SK-N-SH treated with all-trans-retinoic acid at 6 μM for 48 hours (cell line): ENCODE results near the gene SH2D1B.

Experiments
- ARNTL ChIP-seq: fragments of 450-650 bp; formaldehyde crosslinking; IDR thresholded peaks from 2 replicates; pipeline ENCODE4 v1.5.0; 2020; ENCODE audit warnings: low read depth, mild to moderate bottlenecking, moderate library complexity, borderline replicate concordance
- CSDC2 ChIP-seq: fragments of 250-450 bp; sonication (Bioruptor Pico); IDR thresholded peaks from 2 replicates; pipeline ENCODE4 v1.5.0; 2020; ENCODE audit warnings: mild to moderate bottlenecking, moderate library complexity
- GLIS3 ChIP-seq: fragments of 250-450 bp; sonication (Bioruptor Pico); IDR thresholded peaks from 2 replicates; pipeline ENCODE4 v1.5.0; 2020; ENCODE audit warnings: mild to moderate bottlenecking, moderate library complexity
- ISL1 ChIP-seq: fragments of 250-450 bp; sonication (Bioruptor Pico); IDR thresholded peaks from 2 replicates; pipeline ENCODE4 v2.1.2; 2022; ENCODE audit warnings: mild to moderate bottlenecking, moderate library complexity
- SNAI2 ChIP-seq: fragments of 250-450 bp; sonication (Bioruptor Pico); IDR thresholded peaks from 2 replicates; pipeline ENCODE4 v1.5.0; 2020; ENCODE audit warnings: mild to moderate bottlenecking, moderate library complexity
- TCF4 ChIP-seq: fragments of 250-450 bp; sonication (Bioruptor Pico); IDR thresholded peaks from 2 replicates; pipeline ENCODE4 v1.8.0; 2021; ENCODE audit warnings: mild to moderate bottlenecking, moderate library complexity, borderline replicate concordance
- TOX ChIP-seq: fragments of 250-450 bp; sonication (Bioruptor Pico); IDR thresholded peaks from 2 replicates; pipeline ENCODE4 v1.8.0; 2021; ENCODE audit warnings: mild to moderate bottlenecking, moderate library complexity, borderline replicate concordance
- ZC3H10 ChIP-seq: fragments of 250-450 bp; sonication (Bioruptor Pico); IDR thresholded peaks from 2 replicates; pipeline ENCODE4 v1.5.1; 2021; ENCODE audit warnings: mild to moderate bottlenecking, moderate library complexity
- ZFP3 ChIP-seq: fragments of 250-450 bp; sonication (Bioruptor Pico); IDR thresholded peaks from 2 replicates; pipeline ENCODE4 v1.5.0; 2020; ENCODE audit warnings: mild to moderate bottlenecking, moderate library complexity
- ZNF70 ChIP-seq: fragments of 450-650 bp; formaldehyde crosslinking; IDR thresholded peaks from 2 replicates; pipeline ENCODE4 v1.5.0; 2020; ENCODE audit warnings: mild to moderate bottlenecking, moderate library complexity
- TF ChIP-seq, protein P1 (sequence below): fragments of 250-450 bp; sonication (Bioruptor Pico); IDR thresholded peaks from 2 replicates; pipeline ENCODE4 v1.8.0; 2020; ENCODE audit warnings: mild to moderate bottlenecking, moderate library complexity, borderline replicate concordance

DNA sequence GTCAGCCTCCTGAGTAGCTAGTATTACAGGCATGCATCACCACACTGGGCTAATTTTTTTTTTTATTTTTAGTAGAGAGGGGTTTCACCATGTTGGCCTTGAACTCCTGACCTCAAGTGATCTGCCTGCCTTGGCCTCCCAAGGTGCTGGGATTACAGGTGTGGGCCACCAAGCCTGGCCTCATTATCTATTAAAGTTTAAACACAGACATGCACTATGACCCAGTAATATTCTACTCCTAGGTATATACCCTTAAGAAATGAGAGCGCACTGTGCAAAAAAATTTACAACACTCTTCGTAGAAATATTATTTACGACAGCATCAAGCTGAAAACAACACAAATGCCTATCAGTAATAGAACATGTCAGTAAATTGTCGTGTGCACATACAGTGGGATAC lies 18.6 kb upstream of the SH2D1B start:
- no peak for TF ChIP-seq ARNTL (CRISPR knock-in tag)
- TF ChIP-seq ZNF70 (CRISPR knock-in tag), result no peak
- TF ChIP-seq SNAI2 (CRISPR knock-in tag), result no peak
- TF ChIP-seq GLIS3, result no peak
- TF ChIP-seq ISL1, result no peak
- TF ChIP-seq, protein P1, sequence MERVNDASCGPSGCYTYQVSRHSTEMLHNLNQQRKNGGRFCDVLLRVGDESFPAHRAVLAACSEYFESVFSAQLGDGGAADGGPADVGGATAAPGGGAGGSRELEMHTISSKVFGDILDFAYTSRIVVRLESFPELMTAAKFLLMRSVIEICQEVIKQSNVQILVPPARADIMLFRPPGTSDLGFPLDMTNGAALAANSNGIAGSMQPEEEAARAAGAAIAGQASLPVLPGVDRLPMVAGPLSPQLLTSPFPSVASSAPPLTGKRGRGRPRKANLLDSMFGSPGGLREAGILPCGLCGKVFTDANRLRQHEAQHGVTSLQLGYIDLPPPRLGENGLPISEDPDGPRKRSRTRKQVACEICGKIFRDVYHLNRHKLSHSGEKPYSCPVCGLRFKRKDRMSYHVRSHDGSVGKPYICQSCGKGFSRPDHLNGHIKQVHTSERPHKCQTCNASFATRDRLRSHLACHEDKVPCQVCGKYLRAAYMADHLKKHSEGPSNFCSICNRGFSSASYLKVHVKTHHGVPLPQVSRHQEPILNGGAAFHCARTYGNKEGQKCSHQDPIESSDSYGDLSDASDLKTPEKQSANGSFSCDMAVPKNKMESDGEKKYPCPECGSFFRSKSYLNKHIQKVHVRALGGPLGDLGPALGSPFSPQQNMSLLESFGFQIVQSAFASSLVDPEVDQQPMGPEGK, result no peak
- no peak for TF ChIP-seq TCF4
- TF ChIP-seq ZC3H10 (CRISPR knock-in tag), result no peak
- no peak for TF ChIP-seq TOX (CRISPR knock-in tag)
- TF ChIP-seq ZFP3 (CRISPR knock-in tag), result no peak
- no peak for TF ChIP-seq CSDC2
